SK-N-SH (cell line): Measurements from ENCODE around the gene WDR93. TPM values are rescaled to one million over a fixed set of nuclear protein-coding genes. Genes with fewer than 3 reads are reported as not detected.

ENCODE experiments used
- CTCF ChIA-PET: fragments of 300-600, 350-600 bp; formaldehyde crosslinking; extraction: SDS; loops from one replicate; lab custom pipeline; 2021; lab: Yijun Ruan, JAX
- POLR2A ChIA-PET: fragments of 350-600 bp; sonication (Branson Sonifier 250); formaldehyde crosslinking; extraction: SDS; loops from one replicate; lab custom pipeline; 2020; ENCODE audit warnings: antibody characterized with exemption, inconsistent platforms; lab: Yijun Ruan, JAX
- DNase-seq: peaks from one replicate; pipeline ENCODE4 v3.0.0; 2012
- H2AFZ ChIP-seq: fragments of 200-600 bp; sonication (generic); 2 replicates; pipeline ENCODE4 v1.8.1; 2016; ENCODE audit warnings: antibody characterized with exemption, mild to moderate bottlenecking, low read depth
- H3F3A ChIP-seq: fragments of 200-600 bp; sonication (generic); replicated peaks from 2 replicates; pipeline ENCODE3; 2016; ENCODE audit warnings: antibody characterized with exemption, mild to moderate bottlenecking; ENCODE audit not compliant: insufficient read depth
- H3K27ac ChIP-seq, 2 experiments: fragments of 200-500 bp in 1 of 2; fragments of 200-600 bp in 1 of 2; sonication (Bioruptor generic) in 1 of 2; sonication (generic), shearing (Covaris generic) in 1 of 2; 2 replicates each; pipeline versions ENCODE4 v1.5.1 to v1.6.1; 2014 to 2016; ENCODE audit warnings: low read depth in 2 of 2, inconsistent platforms in 1 of 2, low read length in 1 of 2, mild to moderate bottlenecking in 1 of 2, mixed read lengths in 1 of 2
- H3K27me3 ChIP-seq: fragments of 200-600 bp; sonication (generic), shearing (Covaris generic); 2 replicates; pipeline ENCODE4 v1.6.1; 2016; ENCODE audit warnings: mixed run types; ENCODE audit not compliant: insufficient read depth
- H3K36me3 ChIP-seq, 2 experiments: fragments of 200-500 bp in 1 of 2; fragments of 200-600 bp in 1 of 2; sonication (Bioruptor generic) in 1 of 2; sonication (generic) in 1 of 2; replicated peaks in 1 of 2; 2 replicates each; pipeline versions ENCODE3 to v1.5.1; 2014 to 2016; ENCODE audit warnings: low read length in 1 of 2, mild to moderate bottlenecking in 1 of 2; ENCODE audit not compliant: insufficient read depth in 2 of 2, control insufficient read depth in 1 of 2
- H3K4me1 ChIP-seq, 2 experiments: fragments of 200-500 bp in 1 of 2; fragments of 200-600 bp in 1 of 2; sonication (Bioruptor generic) in 1 of 2; sonication (generic), shearing (Covaris generic) in 1 of 2; 2 replicates each; pipeline versions ENCODE4 v1.5.1 to v1.6.1; 2014 to 2016; ENCODE audit warnings: low read depth in 1 of 2, low read length in 1 of 2, mixed run types in 1 of 2; ENCODE audit not compliant: insufficient read depth in 2 of 2, control insufficient read depth in 1 of 2
- H3K4me2 ChIP-seq: fragments of 200-600 bp; sonication (generic), shearing (Covaris generic); 2 replicates; pipeline ENCODE4 v1.6.1; 2017; ENCODE audit warnings: mixed run types
- H3K4me3 ChIP-seq, 2 experiments: fragments of 200-500 bp in 1 of 2; fragments of 200-600 bp in 1 of 2; sonication (Bioruptor generic) in 1 of 2; sonication (generic), shearing (Covaris generic) in 1 of 2; 2 replicates each; pipeline versions ENCODE4 v1.5.1 to v1.8.1; 2014 to 2016; ENCODE audit warnings: low read depth in 2 of 2, inconsistent platforms in 1 of 2, low read length in 1 of 2, mild to moderate bottlenecking in 1 of 2, mixed read lengths in 1 of 2, moderate library complexity in 1 of 2
- H3K79me2 ChIP-seq: fragments of 200-600 bp; sonication (generic); 2 replicates; pipeline ENCODE4 v1.8.1; 2017; ENCODE audit warnings: mild to moderate bottlenecking; ENCODE audit not compliant: insufficient read depth
- H3K9ac ChIP-seq: fragments of 200-600 bp; sonication (generic); 2 replicates; pipeline ENCODE4 v1.6.1; 2017; ENCODE audit warnings: mixed run types
- H3K9me2 ChIP-seq: fragments of 200-600 bp; sonication (generic); 2 replicates; pipeline ENCODE4 v1.6.1; 2017; ENCODE audit warnings: mixed run types
- H3K9me3 ChIP-seq: fragments of 200-600 bp; sonication (generic); 2 replicates; pipeline ENCODE4 v1.6.1; 2017; ENCODE audit warnings: mixed run types, mild to moderate bottlenecking, moderate library complexity
- H4K20me1 ChIP-seq: fragments of 200-600 bp; sonication (generic); 2 replicates; pipeline ENCODE4 v1.6.1; 2017; ENCODE audit warnings: mild to moderate bottlenecking, mixed run types; ENCODE audit not compliant: insufficient read depth
- CHD2 ChIP-seq: fragments of 150-350 bp; IDR thresholded peaks from 2 replicates; pipeline ENCODE4 v1.6.1; 2018; ENCODE audit warnings: low read length; ENCODE audit not compliant: partially characterized antibody
- CTCF ChIP-seq: fragments of 200-600 bp; sonication (generic); IDR thresholded peaks from 2 replicates; pipeline ENCODE4 v1.6.1; 2017; ENCODE audit warnings: antibody characterized with exemption, mild to moderate bottlenecking, moderate library complexity
- ELF1 ChIP-seq: IDR thresholded peaks from 2 replicates; pipeline ENCODE4 v1.4.0; 2012
- EP300 ChIP-seq, 2 experiments: IDR thresholded peaks; 2 replicates each; pipeline versions ENCODE4 v1.4.0 to v1.6.1; 2012; ENCODE audit warnings: borderline replicate concordance in 1 of 2, low read depth in 1 of 2, low read length in 1 of 2
- GABPA ChIP-seq: IDR thresholded peaks from 2 replicates; pipeline ENCODE4 v1.4.0; 2012; ENCODE audit warnings: low read depth, mild to moderate bottlenecking
- JUND ChIP-seq: IDR thresholded peaks from 2 replicates; pipeline ENCODE4 v1.4.0; 2012
- MAX ChIP-seq: IDR thresholded peaks from 2 replicates; pipeline ENCODE4 v1.4.0; 2012; ENCODE audit warnings: low read depth
- MEF2A ChIP-seq: IDR thresholded peaks from 2 replicates; pipeline ENCODE4 v1.4.0; 2012; ENCODE audit warnings: low read depth, borderline replicate concordance
- NFIC ChIP-seq: IDR thresholded peaks from 2 replicates; pipeline ENCODE4 v1.4.0; 2012; ENCODE audit warnings: borderline replicate concordance
- NRF1 ChIP-seq: IDR thresholded peaks from 2 replicates; pipeline ENCODE4 v1.6.1; 2012; ENCODE audit warnings: low read depth, mild to moderate bottlenecking, low read length
- PBX3 ChIP-seq: IDR thresholded peaks from 2 replicates; pipeline ENCODE4; 2012
- POLR2AphosphoS5 ChIP-seq: IDR thresholded peaks from 2 replicates; pipeline ENCODE4 v1.6.1; 2012; ENCODE audit warnings: low read depth, low read length
- RAD21 ChIP-seq: IDR thresholded peaks from 2 replicates; pipeline ENCODE4 v1.6.1; 2012; ENCODE audit warnings: mild to moderate bottlenecking, low read length
- RCOR1 ChIP-seq: fragments of 150-350 bp; IDR thresholded peaks from 2 replicates; pipeline ENCODE4 v1.6.1; 2017; ENCODE audit warnings: antibody characterized with exemption, low read length
- REST ChIP-seq: IDR thresholded peaks from 2 replicates; pipeline ENCODE4 v1.6.1; 2012; ENCODE audit warnings: mild to moderate bottlenecking, low read depth, low read length, moderate library complexity
- RFX5 ChIP-seq: IDR thresholded peaks from 2 replicates; pipeline ENCODE4 v1.6.1; 2012; ENCODE audit warnings: mild to moderate bottlenecking, improper control_type of control experiment, low read length
- TCF12 ChIP-seq: IDR thresholded peaks from 2 replicates; pipeline ENCODE4 v1.4.0; 2012
- TEAD4 ChIP-seq: IDR thresholded peaks from 2 replicates; pipeline ENCODE4 v1.4.0; 2012; ENCODE audit warnings: mild to moderate bottlenecking, borderline replicate concordance; ENCODE audit not compliant: insufficient read depth
- USF1 ChIP-seq: IDR thresholded peaks from 2 replicates; pipeline ENCODE4 v1.4.0; 2012; ENCODE audit warnings: low read depth, borderline replicate concordance
- USF2 ChIP-seq: fragments of 150-350 bp; IDR thresholded peaks from 2 replicates; pipeline ENCODE4 v1.6.1; 2017; ENCODE audit warnings: antibody characterized with exemption, low read length, low read depth, borderline replicate concordance
- WGBS: methylation state at CpG from one replicate; pipeline ENCODE4 v1.1.6; 2017; ENCODE audit warnings: low lambda C conversion rate; 5-methylcytosine and 5-hydroxymethylcytosine counted together
- polyA plus RNA-seq, 3 experiments: library from polyadenylated mRNA; depleted of rRNA; stranded (reverse); fragments of >200 nt; gene quantifications; 2 replicates each; pipeline ENCODE4 v1.2.3, GENCODE V29; 2012

The WDR93 gene
- polyA plus RNA-seq, 1 of the 3 experiments (the other 2 are of a cell fraction) = 0.35 TPM

GRCh38 chr15:89759835-89760234, 69.2 kb downstream of the WDR93 start:
- H3F3A ChIP-seq = no peaks in the 10 kb centered on the region
- CTCF ChIA-PET = interaction anchor here (0.5 to 6.9 kb wide), 37 partner anchors 10 to 560 kb away, joined by 3 to 153 read pairs (median 6); partner anchors contain the start of genes ANPEP, MESP1 and MESP2
- H2AFZ ChIP-seq = no peak overlapping the region
- H3K9ac ChIP-seq = no peak overlapping the region
- TF ChIP-seq JUND (no peak), CTCF (no peak), NRF1 (no peak), PBX3 (no peak), GABPA (no peak), NFIC (no peak), CHD2 (no peak), ELF1 (no peak), MAX (no peak), RCOR1 (no peak), POLR2AphosphoS5 (no peak), EP300 (IDR thresholded peaks at IDR 0.05; ENCODE audit: borderline replicate concordance in 1 of 2, low read depth in 1 of 2, low read length in 1 of 2) (no peak), RFX5 (no peak), TCF12 (no peak), TEAD4 (no peak), USF1 (no peak), REST (no peak), MEF2A (no peak), USF2 (no peak), RAD21 (no peak)
- TF ChIP-seq, all 33 proteins: peak for 0
- no peak for DNase-seq
- no peaks in the 10 kb centered on the region for H3K9me2 ChIP-seq
- H3K9me3 ChIP-seq = no peaks in the 10 kb centered on the region
- no peaks in the 10 kb centered on the region for H3K27me3 ChIP-seq
- H3K27ac ChIP-seq = no peak overlapping the region; a peak in 1 of 4 replicates
- H4K20me1 ChIP-seq = no peaks in the 10 kb centered on the region
- POLR2A ChIA-PET = interaction anchor here (1.0 to 1.7 kb wide), 2 partner anchors 8 to 115 kb away, joined by 4 to 6 read pairs; no protein-coding TSS in a partner anchor
- 91% methylated on average over 1 of the region's 3 CpGs for WGBS
- H3K4me1 ChIP-seq = peaks cover 4 to 20% of the 10 kb centered on the region in 2 experiments; a peak in 1 of 4 replicates
- H3K79me2 ChIP-seq = no peaks in the 10 kb centered on the region
- H3K36me3 ChIP-seq = no peaks in the 10 kb centered on the region
- no peak overlapping the region for H3K4me3 ChIP-seq
- no peak overlapping the region for H3K4me2 ChIP-seq
